C4-2B (cell line): ENCODE data around the gene CDK5.

Experiments
- H3K27ac ChIP-seq: fragments of 450-650 bp; 2 replicates; pipeline ENCODE4 v1.5.1; 2017
- ZFX ChIP-seq: fragments of 450-650 bp; IDR thresholded peaks from 2 replicates; pipeline ENCODE4 v1.6.1; 2017
- TF ChIP-seq, protein P1 (sequence below): fragments of 450-650 bp; conservative IDR thresholded peaks from 2 replicates; pipeline ENCODE4 v1.5.1; 2017; ENCODE audit warnings: mild to moderate bottlenecking

Gene CDK5

DNA sequence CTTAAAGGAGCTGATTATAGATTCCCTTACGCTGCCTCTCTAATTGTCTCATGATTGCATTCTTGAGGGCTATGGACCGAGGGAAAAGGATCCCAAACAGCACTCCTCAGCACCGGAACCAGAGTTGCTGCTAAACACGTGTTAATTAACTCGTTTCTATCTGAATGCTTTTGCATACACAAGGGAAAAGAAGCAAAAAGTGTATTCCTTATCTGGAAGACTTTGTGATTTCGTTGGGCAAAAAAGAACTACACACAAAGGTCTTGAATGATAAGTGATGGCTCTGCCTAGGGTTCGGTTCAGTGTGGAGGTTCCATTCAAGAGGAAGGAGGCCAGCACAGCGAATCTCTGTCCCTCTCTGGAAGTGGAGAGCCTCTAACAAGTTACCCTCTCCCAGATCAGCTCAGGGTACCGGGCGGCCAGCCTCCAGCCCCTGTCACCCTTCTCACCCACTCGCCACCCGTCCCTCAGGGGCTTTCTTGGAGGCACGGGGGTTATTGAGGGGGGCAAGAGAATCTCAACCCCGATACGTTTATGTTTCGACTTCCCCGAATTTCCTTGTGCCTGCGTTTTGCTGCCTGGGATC lies 1.2 kb upstream of the CDK5 start:
- TF ChIP-seq, protein P1, sequence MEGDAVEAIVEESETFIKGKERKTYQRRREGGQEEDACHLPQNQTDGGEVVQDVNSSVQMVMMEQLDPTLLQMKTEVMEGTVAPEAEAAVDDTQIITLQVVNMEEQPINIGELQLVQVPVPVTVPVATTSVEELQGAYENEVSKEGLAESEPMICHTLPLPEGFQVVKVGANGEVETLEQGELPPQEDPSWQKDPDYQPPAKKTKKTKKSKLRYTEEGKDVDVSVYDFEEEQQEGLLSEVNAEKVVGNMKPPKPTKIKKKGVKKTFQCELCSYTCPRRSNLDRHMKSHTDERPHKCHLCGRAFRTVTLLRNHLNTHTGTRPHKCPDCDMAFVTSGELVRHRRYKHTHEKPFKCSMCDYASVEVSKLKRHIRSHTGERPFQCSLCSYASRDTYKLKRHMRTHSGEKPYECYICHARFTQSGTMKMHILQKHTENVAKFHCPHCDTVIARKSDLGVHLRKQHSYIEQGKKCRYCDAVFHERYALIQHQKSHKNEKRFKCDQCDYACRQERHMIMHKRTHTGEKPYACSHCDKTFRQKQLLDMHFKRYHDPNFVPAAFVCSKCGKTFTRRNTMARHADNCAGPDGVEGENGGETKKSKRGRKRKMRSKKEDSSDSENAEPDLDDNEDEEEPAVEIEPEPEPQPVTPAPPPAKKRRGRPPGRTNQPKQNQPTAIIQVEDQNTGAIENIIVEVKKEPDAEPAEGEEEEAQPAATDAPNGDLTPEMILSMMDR: no peak
- no peak for TF ChIP-seq ZFX
- peak overlapping the region; percentile 80 for H3K27ac ChIP-seq

DNA sequence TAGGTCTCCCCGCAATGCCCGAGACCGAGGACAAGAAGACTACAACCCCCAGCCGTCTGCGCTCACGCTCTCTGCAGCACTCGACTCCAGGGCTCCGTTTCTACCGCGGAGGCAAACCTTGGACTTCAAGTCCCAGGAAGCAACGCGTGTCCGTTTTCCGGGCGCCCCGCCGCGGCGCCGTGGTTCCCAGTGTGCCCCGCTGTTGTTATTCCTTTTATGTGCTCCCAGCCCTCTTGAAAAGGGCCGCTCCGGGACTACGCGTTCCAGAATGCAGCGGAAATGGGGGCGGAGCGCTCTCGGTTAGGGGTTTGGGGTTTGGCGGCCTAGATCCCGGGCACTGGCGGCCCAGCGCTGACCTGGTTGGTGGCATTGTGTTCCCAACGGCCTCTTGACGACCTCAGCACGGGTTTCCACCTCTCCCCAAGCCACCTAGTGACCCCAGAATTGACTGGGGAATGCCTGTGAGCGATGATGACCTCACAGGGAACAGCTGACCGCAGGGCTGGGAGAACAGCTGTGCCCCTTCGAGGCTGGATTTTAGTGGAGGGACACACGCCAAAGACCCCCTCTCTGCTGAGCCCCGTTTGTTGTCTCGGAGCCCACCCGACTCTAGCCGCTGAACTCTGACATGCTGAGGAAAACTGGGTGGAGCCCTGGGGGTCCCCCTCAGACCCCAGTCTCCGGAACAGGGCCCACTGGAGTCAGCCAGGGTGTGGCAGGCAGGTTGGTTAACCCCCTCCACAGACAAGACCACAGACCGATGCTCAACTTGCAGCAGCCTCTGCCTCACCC lies 488 bp upstream of the CDK5 start:
- peak; percentile 46; the same call in 1 of the 2 replicates for TF ChIP-seq ZFX
- TF ChIP-seq, protein P1: no peak
- H3K27ac ChIP-seq: peak overlapping the region; percentile 80

DNA sequence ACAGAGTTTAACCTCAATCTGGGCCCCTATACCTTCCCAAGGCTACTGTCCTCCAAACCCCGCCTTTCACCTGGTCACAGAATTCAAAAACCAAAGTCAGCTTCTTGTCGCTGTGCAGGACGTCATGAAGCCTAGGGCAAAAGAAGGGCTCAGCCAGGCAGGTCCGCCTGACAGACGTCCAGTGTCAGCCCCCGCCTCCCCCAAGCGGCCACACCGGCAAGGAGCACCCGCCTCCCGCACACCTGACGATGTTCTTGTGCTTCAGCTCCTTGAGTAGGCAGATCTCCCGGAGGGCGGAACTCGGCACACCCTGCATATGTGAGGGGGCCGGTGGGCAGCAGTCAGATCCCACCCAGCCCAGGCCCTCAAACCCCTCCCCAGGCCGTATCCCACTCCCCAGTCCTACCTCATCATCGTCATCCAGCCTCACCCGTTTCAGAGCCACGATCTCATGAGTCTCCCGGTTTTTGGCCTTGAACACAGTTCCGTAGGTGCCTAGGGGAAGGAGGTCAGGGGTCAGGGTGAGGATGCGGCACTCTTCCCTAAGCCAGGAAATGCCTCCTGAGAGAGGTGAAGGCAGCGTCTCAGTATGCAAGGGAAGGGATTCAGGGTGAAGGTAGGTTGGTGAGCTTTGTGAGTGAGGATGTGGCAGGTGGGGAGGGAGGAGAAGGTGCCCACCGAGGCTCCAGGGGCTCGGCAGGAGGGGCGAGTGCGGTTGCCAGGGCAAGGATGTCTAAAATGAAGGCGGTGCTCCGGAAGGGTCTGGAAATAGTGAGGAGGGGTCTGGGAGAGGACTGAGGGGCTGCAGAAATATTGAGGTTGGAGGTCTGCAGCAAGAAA lies 811 bp downstream of the CDK5 start:
- H3K27ac ChIP-seq: peak overlapping the region; percentile 80
- TF ChIP-seq, protein P1: no peak

DNA sequence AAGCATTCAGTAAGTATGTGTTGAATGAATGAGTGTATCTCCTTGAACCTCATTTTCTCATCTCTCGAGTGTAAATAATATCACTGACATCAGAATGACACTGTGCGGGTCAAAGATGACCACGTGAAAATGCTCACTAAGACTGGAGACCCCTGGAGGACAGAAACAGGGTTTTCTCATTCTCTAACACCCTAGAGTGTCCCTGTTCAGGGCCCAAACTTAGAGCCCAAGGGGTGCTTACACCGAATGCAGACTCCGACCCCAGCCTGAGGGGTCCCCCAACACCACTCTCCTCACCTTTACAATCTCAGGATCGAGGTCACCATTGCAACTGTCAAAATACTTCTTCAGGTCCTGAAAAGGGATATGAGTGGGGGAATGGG lies 1.4 kb downstream of the CDK5 start:
- no peak overlapping the region for H3K27ac ChIP-seq
- TF ChIP-seq ZFX: no peak
- TF ChIP-seq, protein P1: no peak

DNA sequence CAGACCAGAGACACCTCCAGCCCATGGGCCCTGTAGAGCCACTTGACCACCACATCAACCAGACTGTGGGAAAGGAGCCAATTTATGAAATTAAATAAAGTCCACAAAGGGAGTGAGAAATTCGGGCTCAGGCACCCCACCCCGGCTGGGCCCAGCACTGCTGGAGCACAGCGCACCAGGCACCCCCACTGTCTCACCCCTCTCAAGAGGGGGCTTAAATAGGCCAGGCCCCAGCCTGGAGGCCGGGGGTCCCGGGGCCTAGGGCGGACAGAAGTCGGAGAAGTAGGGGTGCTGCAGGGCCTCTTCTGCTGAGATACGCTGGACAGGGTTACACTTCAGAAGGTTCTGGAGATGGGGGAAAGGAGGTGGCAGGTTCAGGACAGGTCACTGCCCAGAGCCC lies 3.9 kb downstream of the CDK5 start:
- no peak overlapping the region for H3K27ac ChIP-seq
- no peak for TF ChIP-seq ZFX
- TF ChIP-seq, protein P1: no peak

DNA sequence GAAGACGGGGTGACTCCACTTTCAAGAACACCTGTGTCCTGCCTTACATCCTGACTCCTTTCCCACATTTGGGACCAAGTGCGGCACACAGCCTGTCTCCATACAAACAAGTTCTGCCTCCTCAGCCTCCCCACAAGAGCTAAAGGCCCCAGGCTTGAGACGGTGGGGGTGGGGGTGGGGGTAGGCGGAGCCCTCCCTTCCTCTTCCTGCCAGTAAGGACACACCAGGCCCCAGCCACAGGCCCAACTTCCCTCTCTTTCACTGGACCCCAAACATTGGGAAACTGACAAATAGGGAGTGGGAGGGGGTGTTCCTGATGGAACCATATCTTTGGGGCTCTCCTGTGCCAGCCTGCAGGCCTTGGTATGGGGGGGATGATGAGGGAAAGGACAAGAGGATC lies 4.6 kb downstream of the CDK5 start:
- TF ChIP-seq ZFX: no peak
- no peak overlapping the region for H3K27ac ChIP-seq

DNA sequence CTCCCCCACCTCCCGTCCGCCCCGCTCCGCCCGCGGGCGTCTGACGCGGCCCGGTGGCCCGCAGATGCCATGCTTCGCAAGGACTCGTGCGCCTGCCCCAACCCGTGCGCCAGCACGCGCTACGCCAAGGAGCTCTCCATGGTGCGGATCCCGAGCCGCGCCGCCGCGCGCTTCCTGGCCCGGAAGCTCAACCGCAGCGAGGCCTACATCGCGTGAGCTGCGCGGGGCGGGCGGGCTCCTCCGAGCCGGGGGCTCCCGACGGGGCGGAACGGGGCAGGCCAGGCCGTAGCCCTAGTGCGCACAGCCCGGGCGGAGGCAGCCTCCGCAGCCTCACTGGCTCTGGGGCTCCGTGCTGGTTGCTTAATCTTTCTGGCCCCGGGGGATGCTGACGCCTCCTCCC lies 6.6 kb downstream of the CDK5 start:
- no peak for TF ChIP-seq ZFX
- H3K27ac ChIP-seq: no peak overlapping the region

DNA sequence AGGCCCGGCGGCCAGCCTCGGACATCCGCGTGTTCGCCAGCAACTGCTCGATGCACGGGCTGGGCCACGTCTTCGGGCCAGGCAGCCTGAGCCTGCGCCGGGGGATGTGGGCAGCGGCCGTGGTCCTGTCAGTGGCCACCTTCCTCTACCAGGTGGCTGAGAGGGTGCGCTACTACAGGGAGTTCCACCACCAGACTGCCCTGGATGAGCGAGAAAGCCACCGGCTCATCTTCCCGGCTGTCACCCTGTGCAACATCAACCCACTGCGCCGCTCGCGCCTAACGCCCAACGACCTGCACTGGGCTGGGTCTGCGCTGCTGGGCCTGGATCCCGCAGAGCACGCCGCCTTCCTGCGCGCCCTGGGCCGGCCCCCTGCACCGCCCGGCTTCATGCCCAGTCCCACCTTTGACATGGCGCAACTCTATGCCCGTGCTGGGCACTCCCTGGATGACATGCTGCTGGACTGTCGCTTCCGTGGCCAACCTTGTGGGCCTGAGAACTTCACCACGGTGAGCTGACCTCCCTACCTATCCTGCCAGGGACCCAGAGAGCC lies 8.7 kb downstream of the CDK5 start:
- H3K27ac ChIP-seq: no peak overlapping the region
- TF ChIP-seq, protein P1: no peak
- TF ChIP-seq ZFX: no peak
